IMR-90 (cell line): ENCODE data around the gene JAKMIP1. TPM values are rescaled to one million over a fixed set of nuclear protein-coding genes. Genes with fewer than 3 reads are reported as not detected.

ENCODE experiments used
- ATAC-seq: fragments of 200-7000 bp; cut with Tn5 transposase; 2 replicates; pipeline ENCODE4 v1.9.1; 2020; ENCODE audit warnings: low read depth, mild to moderate bottlenecking, moderate library complexity
- BruUV-seq: library from RNA; stranded (reverse); fragments of 400-500 nt; replicated peaks from 2 replicates; lab custom pipeline; 2021; lab: Mats Ljungman, UMichigan
- CTCF ChIA-PET: fragments of 300-600 bp; formaldehyde crosslinking; extraction: SDS; loops from one replicate; lab custom pipeline; 2021; ENCODE audit warnings: antibody characterized with exemption; lab: Yijun Ruan, JAX
- POLR2A ChIA-PET: fragments of 300-600 bp; sonication (Branson Sonifier 250); formaldehyde crosslinking; loops from one replicate; lab custom pipeline; 2022; ENCODE audit warnings: antibody characterized with exemption; ENCODE audit not compliant: unreplicated experiment; lab: Charles Lee
- DNase-seq: peaks from one replicate; pipeline ENCODE4 v3.0.0; 2013
- H2AFZ ChIP-seq: replicated peaks from 2 replicates; pipeline ENCODE3; 2013; ENCODE audit warnings: low read length, mild to moderate bottlenecking; ENCODE audit not compliant: poor library complexity
- H2AK5ac ChIP-seq: 2 replicates; pipeline ENCODE4 v1.6.1; 2013; ENCODE audit warnings: low read depth, low read length, inconsistent platforms
- H2AK9ac ChIP-seq: replicated peaks from 2 replicates; pipeline ENCODE3; 2013; ENCODE audit warnings: mild to moderate bottlenecking, low read depth, low read length, moderate library complexity; ENCODE audit not compliant: poor library complexity
- H2BK120ac ChIP-seq: 2 replicates; pipeline ENCODE4 v1.6.1; 2013; ENCODE audit warnings: low read depth, low read length, inconsistent platforms
- H2BK15ac ChIP-seq: 3 replicates; pipeline ENCODE4 v1.6.1; 2013; ENCODE audit warnings: low read depth, low read length, inconsistent platforms
- H2BK20ac ChIP-seq: 2 replicates; pipeline ENCODE4 v1.6.1; 2013; ENCODE audit warnings: low read depth, mild to moderate bottlenecking, inconsistent platforms, low read length, moderate library complexity
- H2BK5ac ChIP-seq: 2 replicates; pipeline ENCODE4 v1.6.1; 2013; ENCODE audit warnings: mild to moderate bottlenecking, low read depth, low read length, inconsistent platforms; ENCODE audit not compliant: poor library complexity, severe bottlenecking
- H3K14ac ChIP-seq: replicated peaks from 2 replicates; pipeline ENCODE4 v1.6.1; 2013; ENCODE audit warnings: low read depth, low read length, inconsistent platforms
- H3K18ac ChIP-seq: 2 replicates; pipeline ENCODE4 v1.6.1; 2013; ENCODE audit warnings: low read depth, low read length, control low read depth
- H3K23ac ChIP-seq: 2 replicates; pipeline ENCODE4 v1.6.1; 2013; ENCODE audit warnings: low read depth, low read length, inconsistent platforms
- H3K27ac ChIP-seq: 2 replicates; pipeline ENCODE4 v1.5.1; 2013; ENCODE audit warnings: mild to moderate bottlenecking, control low read depth, low read length; ENCODE audit not compliant: insufficient read depth
- H3K27me3 ChIP-seq: 2 replicates; pipeline ENCODE4 v1.6.1; 2013; ENCODE audit warnings: low read length; ENCODE audit not compliant: control insufficient read depth, insufficient read depth
- H3K36me3 ChIP-seq: 2 replicates; pipeline ENCODE4 v1.6.1; 2013; ENCODE audit warnings: low read length, mixed read lengths; ENCODE audit not compliant: control insufficient read depth, insufficient read depth
- H3K4ac ChIP-seq: 2 replicates; pipeline ENCODE4 v1.6.1; 2013; ENCODE audit warnings: low read depth, low read length, inconsistent platforms
- H3K4me1 ChIP-seq: 2 replicates; pipeline ENCODE4 v1.6.1; 2013; ENCODE audit warnings: low read length, mixed read lengths; ENCODE audit not compliant: control insufficient read depth, insufficient read depth
- H3K4me2 ChIP-seq: 2 replicates; pipeline ENCODE4 v1.6.1; 2013; ENCODE audit warnings: low read depth, mild to moderate bottlenecking, control low read depth, low read length, moderate library complexity
- H3K4me3 ChIP-seq: 2 replicates; pipeline ENCODE4 v1.5.1; 2013; ENCODE audit warnings: low read depth, mild to moderate bottlenecking, control low read depth, low read length, moderate library complexity; ENCODE audit not compliant: insufficient read depth
- H3K56ac ChIP-seq: 2 replicates; pipeline ENCODE4 v1.6.1; 2013; ENCODE audit warnings: low read length, inconsistent platforms; ENCODE audit not compliant: insufficient read depth; ENCODE audit errors: extremely low read depth
- H3K79me1 ChIP-seq, 2 experiments: 2 replicates each; pipeline ENCODE4 v1.6.1; 2013; ENCODE audit warnings: low read length in 2 of 2, inconsistent platforms in 1 of 2, low read depth in 1 of 2
- H3K9ac ChIP-seq: 2 replicates; pipeline ENCODE4 v1.6.1; 2013; ENCODE audit warnings: low read depth, low read length, control low read depth
- H3K9me1 ChIP-seq: 2 replicates; pipeline ENCODE4 v1.6.1; 2013; ENCODE audit warnings: low read length, inconsistent platforms; ENCODE audit not compliant: insufficient read depth
- H3K9me3 ChIP-seq: 2 replicates; pipeline ENCODE4 v1.6.1; 2013; ENCODE audit warnings: low read length; ENCODE audit not compliant: control insufficient read depth, insufficient read depth
- H4K20me1 ChIP-seq: 2 replicates; pipeline ENCODE4 v1.6.1; 2013; ENCODE audit warnings: low read length, inconsistent platforms; ENCODE audit not compliant: insufficient read depth
- H4K5ac ChIP-seq: 2 replicates; pipeline ENCODE4 v1.6.1; 2013; ENCODE audit warnings: mild to moderate bottlenecking, low read depth, low read length, control low read depth
- H4K8ac ChIP-seq, 2 experiments: 2 replicates each; pipeline ENCODE4 v1.6.1; 2013; ENCODE audit warnings: low read depth in 2 of 2, low read length in 2 of 2, control low read depth in 1 of 2, inconsistent platforms in 1 of 2
- H4K91ac ChIP-seq: 2 replicates; pipeline ENCODE4 v1.6.1; 2013; ENCODE audit warnings: low read depth, low read length, inconsistent platforms; ENCODE audit not compliant: insufficient read depth
- BHLHE40 ChIP-seq: fragments of 150-350 bp; IDR thresholded peaks from 2 replicates; pipeline ENCODE4 v1.6.1; 2016; ENCODE audit warnings: mild to moderate bottlenecking, low read depth, low read length
- CEBPB ChIP-seq: IDR thresholded peaks from 2 replicates; pipeline ENCODE4 v1.6.1; 2012; ENCODE audit warnings: low read depth, low read length, improper control_type of control experiment
- CHD1 ChIP-seq: IDR thresholded peaks from 2 replicates; pipeline ENCODE4 v1.6.1; 2012; ENCODE audit warnings: low read depth, low read length, improper control_type of control experiment
- CTCF ChIP-seq: conservative IDR thresholded peaks from 2 replicates; pipeline ENCODE4 v1.5.1; 2012; ENCODE audit warnings: mild to moderate bottlenecking, low read depth, low read length, improper control_type of control experiment
- ELK1 ChIP-seq: fragments of 150-350 bp; IDR thresholded peaks from 2 replicates; pipeline ENCODE4 v1.6.1; 2016; ENCODE audit warnings: low read depth, mild to moderate bottlenecking, low read length, moderate library complexity, borderline replicate concordance
- FOS ChIP-seq: fragments of 150-350 bp; IDR thresholded peaks from 2 replicates; pipeline ENCODE4 v1.6.1; 2016; ENCODE audit warnings: low read depth, low read length
- MAFK ChIP-seq: IDR thresholded peaks from 2 replicates; pipeline ENCODE4 v1.6.1; 2012; ENCODE audit warnings: low read depth, low read length, improper control_type of control experiment
- MAZ ChIP-seq: IDR thresholded peaks from 2 replicates; pipeline ENCODE4 v1.6.1; 2012; ENCODE audit warnings: low read depth, mild to moderate bottlenecking, low read length, improper control_type of control experiment, moderate library complexity, borderline replicate concordance
- MXI1 ChIP-seq: IDR thresholded peaks from 2 replicates; pipeline ENCODE4 v1.6.1; 2012; ENCODE audit warnings: low read depth, mild to moderate bottlenecking, low read length, moderate library complexity, borderline replicate concordance
- NFE2L2 ChIP-seq: fragments of 150-350 bp; IDR thresholded peaks from 2 replicates; pipeline ENCODE4 v1.6.1; 2016; ENCODE audit warnings: low read depth, mild to moderate bottlenecking, low read length
- POLR2A ChIP-seq: IDR thresholded peaks from 2 replicates; pipeline ENCODE4 v1.6.1; 2012; ENCODE audit warnings: mild to moderate bottlenecking, low read depth, low read length
- RAD21 ChIP-seq: IDR thresholded peaks from 2 replicates; pipeline ENCODE4 v1.6.1; 2012; ENCODE audit warnings: low read length, improper control_type of control experiment
- RCOR1 ChIP-seq: IDR thresholded peaks from 2 replicates; pipeline ENCODE4 v1.6.1; 2012; ENCODE audit warnings: mild to moderate bottlenecking, low read length, improper control_type of control experiment; ENCODE audit not compliant: insufficient replicate concordance
- RFX5 ChIP-seq: IDR thresholded peaks from 2 replicates; pipeline ENCODE4 v1.8.0; 2012; ENCODE audit warnings: low read depth, mild to moderate bottlenecking, low read length, moderate library complexity
- SMC3 ChIP-seq: fragments of 150-350 bp; IDR thresholded peaks from 2 replicates; pipeline ENCODE4 v1.6.1; 2016; ENCODE audit warnings: low read depth, mild to moderate bottlenecking, antibody characterized with exemption, low read length, moderate library complexity
- USF2 ChIP-seq: fragments of 150-350 bp; IDR thresholded peaks from 2 replicates; pipeline ENCODE4 v1.6.1; 2017; ENCODE audit warnings: mild to moderate bottlenecking, antibody characterized with exemption, low read length, low read depth
- WGBS, 2 experiments: methylation state at CpG; one replicate each; pipeline versions ENCODE4 v1.1.5 to v1.1.7; 2013; ENCODE audit warnings: missing lambda C conversion rate in 2 of 2; ENCODE audit not compliant: insufficient read length in 1 of 2; ENCODE audit errors: extremely low coverage in 2 of 2; 5-methylcytosine and 5-hydroxymethylcytosine counted together
- dilution Hi-C: fragments of 300-500 bp; cut with HindIII; formaldehyde crosslinking; loops from one replicate; pipeline ENCODE4 v1.14.3; 2018; ENCODE audit warnings: low sequenced_read_pairs; ENCODE audit not compliant: unreplicated experiment
- in situ Hi-C: fragments of 300-500 bp; cut with MboI; formaldehyde crosslinking; loops from 3 replicates; pipeline ENCODE4 v1.14.3; 2019; ENCODE audit warnings: low sequenced_read_pairs, inconsistent platforms, mixed read lengths
- intact Hi-C: fragments of 100-400 bp; cut with micrococcal nuclease; formaldehyde crosslinking; loops from 2 replicates; pipeline ENCODE4 v1.10.0; 2022
- polyA plus RNA-seq, 3 experiments: library from polyadenylated mRNA; depleted of rRNA; stranded (reverse); fragments of >200 nt; gene quantifications; 2 replicates each; pipeline ENCODE4 v1.2.3, GENCODE V29; 2012; ENCODE audit warnings: low replicate concordance in 1 of 3
- total RNA-seq: library from RNA; depleted of rRNA; stranded (reverse); fragments of >200 nt; gene quantifications from 2 replicates; pipeline ENCODE4 v1.2.3, GENCODE V29; 2012

The JAKMIP1 gene
- total and polyA plus RNA-seq, 2 of the 4 experiments (the other 2 are of a cell fraction): not detected

GRCh38 chr4:6190486-6190885, 9.9 kb downstream of the JAKMIP1 start:
- Histone ChIP-seq H4K91ac (no peak overlapping the region), H3K27me3 (peaks cover 3% of the 10 kb centered on the region; the same call in 1 of the 2 replicates), H3K36me3 (no peaks in the 10 kb centered on the region), H2BK15ac (no peak overlapping the region), H3K79me1 (no peaks in the 10 kb centered on the region), H3K4me3 (no peak overlapping the region), H2AFZ (no peak overlapping the region), H4K20me1 (no peaks in the 10 kb centered on the region), H3K4ac (no peak overlapping the region), H4K8ac (no peak overlapping the region), H3K23ac (no peak overlapping the region), H3K4me1 (no peaks in the 10 kb centered on the region), H3K56ac (no peak overlapping the region), H2AK5ac (no peak overlapping the region), H3K27ac (no peak overlapping the region), H3K18ac (no peak overlapping the region), H2BK120ac (no peak overlapping the region), H4K5ac (no peak overlapping the region), H3K9me1 (no peaks in the 10 kb centered on the region), H3K9ac (no peak overlapping the region), H3K9me3 (no peaks in the 10 kb centered on the region), H3K4me2 (no peak overlapping the region), H3K14ac (no peak overlapping the region), H2AK9ac (no peak overlapping the region), H2BK5ac (no peak overlapping the region), H2BK20ac (no peak overlapping the region)
- DNase-seq (no peak), ATAC-seq (no peak)
- WGBS, 2 experiments: 0% methylated on average over 1 of the region's 8 CpGs; no CpG with 5 or more reads in 1 of the 2 experiments
- intact Hi-C loops (no loop called here), in situ Hi-C loops (no loop called here), dilution Hi-C loops (no loop called here)
- no TSS peak for BruUV-seq
- CTCF ChIA-PET: no interaction called here
- TF ChIP-seq MXI1 (no peak), FOS (no peak), BHLHE40 (no peak), CTCF (no peak), SMC3 (no peak), CEBPB (no peak), POLR2A (no peak), CHD1 (no peak), NFE2L2 (no peak), ELK1 (no peak), MAZ (no peak), USF2 (no peak), RAD21 (no peak), RCOR1 (no peak), MAFK (no peak), RFX5 (no peak)
- POLR2A ChIA-PET: no interaction called here
